ENCODE results near the gene GBX2. TPM values are rescaled to one million over a fixed set of nuclear protein-coding genes. Genes with fewer than 3 reads are reported as not detected.

Gene GBX2
- total RNA-seq, 1 experiment from 2014 or later = not detected

- no peak for DNase-seq (ENCODE audit: unreplicated experiment)
- Mint-ChIP-seq H3K36me3 (ENCODE audit: insufficient read depth, unreplicated experiment) (no peaks in the 10 kb centered on the region), H3K4me3 (ENCODE audit: unreplicated experiment) (no peak overlapping the region), H3K9me3 (ENCODE audit: unreplicated experiment) (no peaks in the 10 kb centered on the region), H3K27ac (ENCODE audit: low read depth, unreplicated experiment) (no peak overlapping the region), H3K4me1 (ENCODE audit: insufficient read depth, unreplicated experiment) (no peaks in the 10 kb centered on the region), H3K27me3 (ENCODE audit: insufficient read depth, unreplicated experiment) (no peaks in the 10 kb centered on the region)
- ChIA-PET POLR2A (no interaction called here), CTCF (interaction anchor here (0.5 to 0.6 kb wide), 2 partner anchors 68 to 951 kb away, joined by 3 to 4 read pairs; no protein-coding TSS in a partner anchor)
- intact Hi-C loops (cut with micrococcal nuclease) = no loop called here
- BruUV-seq (replicated peaks) = no TSS peak
- TF ChIP-seq CTCF (IDR thresholded peaks at IDR 0.05; ENCODE audit: unreplicated experiment) = no peak
Observed at GRCh38 chr2:236207472-236207871, 39.3 kb upstream of the GBX2 start.

DNA sequence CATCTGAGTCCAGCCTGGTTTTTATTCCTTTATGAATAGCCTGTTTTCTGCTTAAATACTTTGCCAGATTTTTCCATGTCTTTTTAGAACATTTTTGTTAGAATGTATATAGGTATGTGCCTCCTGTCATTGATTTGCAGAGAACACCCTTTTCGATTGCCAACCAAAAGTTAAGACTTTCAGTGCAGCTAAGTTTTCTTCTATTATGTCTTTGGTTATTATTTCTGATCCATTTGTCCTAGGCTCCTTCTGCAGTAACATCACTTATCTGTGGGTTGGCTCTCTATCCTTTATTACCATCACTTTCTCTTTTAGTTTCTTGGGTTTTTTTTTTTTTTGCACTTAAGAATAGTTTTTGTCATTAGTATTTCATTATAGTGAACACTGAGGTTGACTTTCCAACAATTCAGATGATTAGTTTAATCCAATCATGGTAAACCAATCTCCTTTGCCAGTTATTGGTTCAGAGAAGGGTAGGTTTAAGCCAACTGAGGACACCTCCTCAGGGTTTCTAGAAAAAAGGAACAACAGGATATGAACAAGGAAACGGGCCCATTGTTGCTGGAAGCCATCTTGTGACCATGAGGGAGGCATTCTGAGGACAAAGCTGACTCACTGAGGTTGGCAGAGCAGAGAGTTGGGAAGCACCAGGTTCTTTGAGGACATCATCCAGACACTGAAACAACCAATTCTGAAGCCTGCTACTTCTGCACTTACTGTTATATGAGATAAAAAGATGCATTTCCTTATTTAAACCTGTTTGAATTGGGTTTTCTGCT is 37.9 kb upstream of the GBX2 start:
- no peaks in the 10 kb centered on the region for H3K9me3 Mint-ChIP-seq (ENCODE audit: unreplicated experiment)
- intact Hi-C loops (cut with micrococcal nuclease) = no loop called here
- CTCF ChIA-PET = no interaction called here
- no peak for DNase-seq (ENCODE audit: unreplicated experiment)
- H3K4me1 Mint-ChIP-seq (ENCODE audit: insufficient read depth, unreplicated experiment) = no peaks in the 10 kb centered on the region
- no peak overlapping the region for H3K4me3 Mint-ChIP-seq (ENCODE audit: unreplicated experiment)
- no peaks in the 10 kb centered on the region for H3K36me3 Mint-ChIP-seq (ENCODE audit: insufficient read depth, unreplicated experiment)
- BruUV-seq (replicated peaks) = no TSS peak
- H3K27me3 Mint-ChIP-seq (ENCODE audit: insufficient read depth, unreplicated experiment) = peaks cover 5% of the 10 kb centered on the region
- no peak overlapping the region for H3K27ac Mint-ChIP-seq (ENCODE audit: low read depth, unreplicated experiment)
- POLR2A ChIA-PET = no interaction called here
- TF ChIP-seq CTCF (IDR thresholded peaks at IDR 0.05; ENCODE audit: unreplicated experiment) = no peak

DNA sequence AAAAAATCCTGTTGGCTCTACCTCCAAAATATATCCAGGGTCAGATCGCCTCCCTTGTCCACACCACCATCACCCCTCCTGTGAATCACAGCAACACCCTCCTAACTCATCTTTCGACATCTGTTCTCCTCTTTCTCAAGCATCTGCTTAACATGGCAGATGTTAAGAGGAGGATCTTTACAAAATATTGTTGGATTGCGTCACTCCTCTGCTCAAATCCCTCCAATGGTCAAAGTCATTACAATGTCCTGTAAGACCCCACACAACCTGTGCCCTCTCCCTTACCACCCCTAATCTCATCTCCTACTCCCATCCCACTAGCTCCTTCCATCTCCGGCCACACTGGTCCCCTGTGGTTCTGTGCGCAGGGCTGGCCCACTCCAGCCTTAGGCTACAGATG is 36.8 kb upstream of the GBX2 start:
- ChIA-PET POLR2A (no interaction called here), CTCF (no interaction called here)
- no peak overlapping the region for H3K4me3 Mint-ChIP-seq (ENCODE audit: unreplicated experiment)
- no peak for DNase-seq (ENCODE audit: unreplicated experiment)
- H3K9me3 Mint-ChIP-seq (ENCODE audit: unreplicated experiment) = no peaks in the 10 kb centered on the region
- intact Hi-C loops (cut with micrococcal nuclease) = no loop called here
- H3K36me3 Mint-ChIP-seq (ENCODE audit: insufficient read depth, unreplicated experiment) = no peaks in the 10 kb centered on the region
- peaks cover 13% of the 10 kb centered on the region for H3K27me3 Mint-ChIP-seq (ENCODE audit: insufficient read depth, unreplicated experiment)
- TF ChIP-seq CTCF (IDR thresholded peaks at IDR 0.05; ENCODE audit: unreplicated experiment) = no peak
- H3K27ac Mint-ChIP-seq (ENCODE audit: low read depth, unreplicated experiment) = no peak overlapping the region
- no peaks in the 10 kb centered on the region for H3K4me1 Mint-ChIP-seq (ENCODE audit: insufficient read depth, unreplicated experiment)
- no TSS peak for BruUV-seq (replicated peaks)

DNA sequence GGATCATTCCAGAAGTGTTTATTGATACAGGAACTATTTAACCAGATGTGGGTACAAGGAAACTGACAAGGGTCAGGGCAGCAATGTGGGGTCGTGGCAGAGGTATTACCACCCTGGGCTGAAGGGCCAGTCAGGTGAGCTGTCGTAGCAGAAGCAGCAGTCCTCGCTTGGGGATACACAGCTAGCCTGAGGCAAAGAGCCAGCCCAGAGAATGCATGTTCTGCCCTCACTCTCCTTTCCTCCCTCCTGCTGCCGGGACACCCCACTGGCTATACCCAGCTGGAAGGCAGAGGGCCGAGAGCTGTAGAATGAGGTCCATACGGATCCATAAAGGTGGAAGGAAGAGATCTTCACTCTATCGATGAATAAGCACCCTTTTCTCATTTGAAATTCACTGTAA is 32.2 kb upstream of the GBX2 start:
- ChIA-PET POLR2A (interaction anchor here (0.6 kb wide), 1 partner anchor 453 kb away, joined by 3 read pairs; no protein-coding TSS in a partner anchor), CTCF (interaction anchor here (0.8 to 1.2 kb wide), 2 partner anchors 143 to 435 kb away, joined by 4 read pairs; no protein-coding TSS in a partner anchor)
- H3K4me3 Mint-ChIP-seq (ENCODE audit: unreplicated experiment) = no peak overlapping the region
- H3K9me3 Mint-ChIP-seq (ENCODE audit: unreplicated experiment) = no peaks in the 10 kb centered on the region
- H3K27ac Mint-ChIP-seq (ENCODE audit: low read depth, unreplicated experiment) = no peak overlapping the region
- H3K4me1 Mint-ChIP-seq (ENCODE audit: insufficient read depth, unreplicated experiment) = no peaks in the 10 kb centered on the region
- intact Hi-C loops (cut with micrococcal nuclease) = no loop called here
- H3K27me3 Mint-ChIP-seq (ENCODE audit: insufficient read depth, unreplicated experiment) = peaks cover 13% of the 10 kb centered on the region
- no TSS peak for BruUV-seq (replicated peaks)
- TF ChIP-seq CTCF (IDR thresholded peaks at IDR 0.05; ENCODE audit: unreplicated experiment) = no peak
- no peaks in the 10 kb centered on the region for H3K36me3 Mint-ChIP-seq (ENCODE audit: insufficient read depth, unreplicated experiment)
- no peak for DNase-seq (ENCODE audit: unreplicated experiment)
